Breast epithelium (tissue), 4 donors: Measurements from ENCODE around the gene NKX3-2. TPM values are rescaled to one million over a fixed set of nuclear protein-coding genes. Genes with fewer than 3 reads are reported as not detected.

ENCODE experiments used
- DNase-seq, 2 donors: peaks; one replicate each; pipeline ENCODE4 v3.0.0-alpha.2; 2019; ENCODE audit warnings: low spot score in 2 of 2
- H3K27ac ChIP-seq, 2 donors: fragments of 200-600 bp; sonication (generic) in 1 of 2; one replicate each; pipeline ENCODE4 v1.5.1; 2016 to 2019; ENCODE audit warnings: mild to moderate bottlenecking in 1 of 2
- H3K27me3 ChIP-seq, 2 donors: fragments of 200-600 bp; sonication (generic) in 1 of 2; one replicate each; pipeline versions ENCODE4 v1.5.1 to v1.6.0; 2017 to 2019; ENCODE audit warnings: control low read depth in 1 of 2, mild to moderate bottlenecking in 1 of 2
- H3K36me3 ChIP-seq: fragments of 200-600 bp; one replicate; pipeline ENCODE4 v1.5.1; 2019
- H3K4me1 ChIP-seq, 2 donors: fragments of 200-600 bp; sonication (generic); one replicate each; pipeline ENCODE4 v1.5.1; 2016 to 2019; ENCODE audit warnings: control low read depth in 1 of 2
- H3K4me3 ChIP-seq, 3 donors: fragments of 200-600 bp; sonication (generic); 1 replicate in 2 of 3; 2 replicates in 1 of 3; pipeline ENCODE4 v1.5.1; 2016 to 2019; ENCODE audit warnings: mild to moderate bottlenecking in 3 of 3, moderate library complexity in 2 of 3
- H3K9me3 ChIP-seq, 2 donors: fragments of 200-600 bp; sonication (generic) in 1 of 2; one replicate each; pipeline ENCODE4 v1.5.1; 2016 to 2019; ENCODE audit warnings: control low read depth in 1 of 2
- POLR2A ChIP-seq: fragments of 450-650 bp; IDR thresholded peaks from one replicate; pipeline ENCODE4 v1.6.1; 2016; ENCODE audit warnings: antibody characterized with exemption, mild to moderate bottlenecking, moderate library complexity
- POLR2AphosphoS5 ChIP-seq, 3 donors: sonication (generic); formaldehyde crosslinking; IDR thresholded peaks; one replicate each; pipeline ENCODE4 v1.6.1; 2017; ENCODE audit warnings: antibody characterized with exemption in 3 of 3
- intact Hi-C: fragments of 100-400 bp; cut with DNase I; formaldehyde crosslinking; loops from one replicate; pipeline ENCODE4 v1.15.1; 2023; ENCODE audit warnings: low total_unique reads
- total RNA-seq, 3 donors: library from RNA; depleted of rRNA; stranded (reverse); fragments of >200 nt; gene quantifications; one replicate each; pipeline ENCODE4 v1.1.0, GENCODE V29; 2016
- TF ChIP-seq, protein P1 (sequence below), 3 donors: fragments of 450-650 bp; IDR thresholded peaks; one replicate each; pipeline ENCODE4 v1.5.1; 2016 to 2017; ENCODE audit warnings: antibody characterized with exemption in 3 of 3, mild to moderate bottlenecking in 3 of 3, moderate library complexity in 3 of 3

NKX3-2 gene
- total RNA-seq, 3 donors from 2014 or later, result under 0.01 TPM; not detected in 2

DNA sequence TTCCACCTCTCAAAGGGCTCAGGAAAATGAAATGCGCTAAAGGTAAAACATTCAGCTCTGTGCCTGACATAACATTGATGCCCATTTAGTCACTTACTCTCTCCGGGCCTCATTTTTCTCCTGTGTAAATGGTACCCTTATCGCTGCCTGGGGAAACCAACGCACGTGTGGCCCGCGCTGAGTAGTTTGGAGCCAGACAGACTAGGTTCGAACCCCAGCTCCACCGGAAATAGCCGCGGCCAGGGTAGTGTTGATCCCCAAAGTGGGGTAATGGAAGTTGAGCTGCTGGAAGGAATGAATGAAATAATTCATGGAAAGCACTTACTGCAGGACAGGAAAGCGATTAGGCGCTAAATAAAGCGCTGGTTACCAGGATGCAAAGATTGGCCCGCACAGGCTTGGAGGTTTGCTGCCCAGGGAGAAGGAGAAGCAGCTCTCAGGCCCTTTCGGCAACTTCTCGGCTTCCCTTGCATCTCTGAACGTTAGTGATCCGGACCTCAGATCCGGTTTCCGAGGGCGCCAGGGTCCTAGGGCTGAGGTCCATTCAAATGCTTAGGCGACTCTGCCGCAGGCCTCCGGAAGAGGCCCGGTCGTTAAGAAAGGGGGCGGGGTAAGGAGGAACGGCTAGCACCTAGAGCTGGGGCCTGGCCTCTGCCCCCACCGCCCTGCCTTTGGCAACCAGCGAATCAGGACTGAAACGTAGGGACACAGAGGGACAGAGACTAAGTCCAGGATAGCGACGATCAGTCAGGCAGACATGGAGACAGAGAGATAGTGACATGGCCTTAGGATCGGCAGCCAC is 13.3 kb downstream of the NKX3-2 start:
- Histone ChIP-seq H3K9me3 (no peaks in the 10 kb centered on the region), H3K27ac (no peak overlapping the region), H3K27me3 (peaks cover 2 to 100% of the 10 kb centered on the region in 2 donors), H3K36me3 (no peaks in the 10 kb centered on the region), H3K4me3 (no peak overlapping the region), H3K4me1 (no peaks in the 10 kb centered on the region)
- TF ChIP-seq POLR2AphosphoS5 (IDR thresholded peaks at IDR 0.05) (no peak), POLR2A (no peak)
- TF ChIP-seq, protein P1, sequence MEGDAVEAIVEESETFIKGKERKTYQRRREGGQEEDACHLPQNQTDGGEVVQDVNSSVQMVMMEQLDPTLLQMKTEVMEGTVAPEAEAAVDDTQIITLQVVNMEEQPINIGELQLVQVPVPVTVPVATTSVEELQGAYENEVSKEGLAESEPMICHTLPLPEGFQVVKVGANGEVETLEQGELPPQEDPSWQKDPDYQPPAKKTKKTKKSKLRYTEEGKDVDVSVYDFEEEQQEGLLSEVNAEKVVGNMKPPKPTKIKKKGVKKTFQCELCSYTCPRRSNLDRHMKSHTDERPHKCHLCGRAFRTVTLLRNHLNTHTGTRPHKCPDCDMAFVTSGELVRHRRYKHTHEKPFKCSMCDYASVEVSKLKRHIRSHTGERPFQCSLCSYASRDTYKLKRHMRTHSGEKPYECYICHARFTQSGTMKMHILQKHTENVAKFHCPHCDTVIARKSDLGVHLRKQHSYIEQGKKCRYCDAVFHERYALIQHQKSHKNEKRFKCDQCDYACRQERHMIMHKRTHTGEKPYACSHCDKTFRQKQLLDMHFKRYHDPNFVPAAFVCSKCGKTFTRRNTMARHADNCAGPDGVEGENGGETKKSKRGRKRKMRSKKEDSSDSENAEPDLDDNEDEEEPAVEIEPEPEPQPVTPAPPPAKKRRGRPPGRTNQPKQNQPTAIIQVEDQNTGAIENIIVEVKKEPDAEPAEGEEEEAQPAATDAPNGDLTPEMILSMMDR (IDR thresholded peaks at IDR 0.05), result no peak
- DNase-seq, result no peak
- intact Hi-C loops, result no loop called here

DNA sequence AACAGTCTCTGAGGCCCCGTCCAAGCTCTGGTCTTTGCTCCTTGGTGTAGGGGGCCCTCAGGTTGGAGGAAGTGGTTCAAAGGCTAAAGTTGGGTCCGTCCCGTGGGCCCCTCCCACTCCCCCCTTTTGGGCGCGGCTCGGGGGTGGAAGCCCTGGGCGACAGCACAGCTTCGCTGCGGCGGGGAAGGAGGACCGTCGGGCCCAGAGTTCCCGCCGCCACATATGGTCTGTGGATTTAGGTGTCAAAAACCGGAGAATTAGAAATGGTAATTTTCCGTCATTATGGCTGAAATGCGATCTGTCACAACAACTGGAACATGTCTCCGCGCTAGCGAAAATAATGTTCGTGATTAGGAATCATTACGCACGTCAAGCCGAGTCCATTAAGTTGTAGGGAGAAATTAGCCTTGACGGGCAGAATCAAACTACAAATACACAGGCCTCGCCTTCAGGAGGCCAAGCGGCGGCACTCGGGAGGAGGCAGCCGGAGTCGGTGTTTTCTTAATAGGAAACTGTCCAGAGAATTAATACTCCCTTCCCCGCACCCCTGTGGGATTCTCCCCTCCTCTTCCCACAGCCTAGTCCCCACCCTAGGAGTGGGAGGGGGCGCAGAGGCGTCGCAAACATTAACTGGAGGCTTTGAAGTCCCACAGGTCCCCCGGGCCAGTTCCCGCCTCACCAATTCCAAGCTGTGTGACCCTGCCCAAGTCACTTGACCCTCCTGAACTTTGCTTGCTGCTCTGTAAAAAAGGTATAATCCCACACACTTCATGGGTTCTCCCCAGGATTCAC is 15.0 kb downstream of the NKX3-2 start:
- intact Hi-C loops, result no loop called here
- no peak for TF ChIP-seq POLR2A
- TF ChIP-seq POLR2AphosphoS5 (IDR thresholded peaks at IDR 0.05), result no peak
- TF ChIP-seq, protein P1 (IDR thresholded peaks at IDR 0.05), result no peak
- peaks cover 7 to 10% of the 10 kb centered on the region in 2 donors for H3K9me3 ChIP-seq
- no peaks in the 10 kb centered on the region for H3K4me1 ChIP-seq
- no peak for DNase-seq
- H3K36me3 ChIP-seq, result no peaks in the 10 kb centered on the region
- H3K27ac ChIP-seq, result no peak overlapping the region
- H3K27me3 ChIP-seq, result peaks cover 2 to 100% of the 10 kb centered on the region in 2 donors
- no peak overlapping the region for H3K4me3 ChIP-seq

DNA sequence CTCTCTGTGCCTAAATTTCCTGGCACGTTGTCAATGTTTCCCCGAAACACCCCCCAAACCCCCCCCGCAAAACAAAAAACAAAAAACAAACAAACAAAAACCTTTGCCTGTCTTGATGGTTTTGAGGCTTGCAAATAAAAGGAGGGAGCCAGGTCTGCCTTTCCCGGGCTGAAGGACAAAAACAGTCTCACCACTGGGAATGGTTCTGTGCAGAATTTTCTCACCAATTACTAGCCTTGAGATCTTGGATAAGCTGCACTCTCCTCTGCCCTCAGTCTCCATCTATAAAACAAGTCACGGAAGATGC is 15.5 kb downstream of the NKX3-2 start:
- H3K4me3 ChIP-seq, result no peak overlapping the region
- TF ChIP-seq, protein P1 (IDR thresholded peaks at IDR 0.05), result no peak
- TF ChIP-seq POLR2AphosphoS5 (IDR thresholded peaks at IDR 0.05) (no peak), POLR2A (no peak)
- no peak overlapping the region for H3K27ac ChIP-seq
- H3K36me3 ChIP-seq, result no peaks in the 10 kb centered on the region
- H3K4me1 ChIP-seq, result no peaks in the 10 kb centered on the region
- intact Hi-C loops, result no loop called here
- DNase-seq, result no peak
- H3K27me3 ChIP-seq, result peaks cover 3 to 100% of the 10 kb centered on the region in 2 donors
- H3K9me3 ChIP-seq, result peaks cover 12 to 16% of the 10 kb centered on the region in 2 donors

DNA sequence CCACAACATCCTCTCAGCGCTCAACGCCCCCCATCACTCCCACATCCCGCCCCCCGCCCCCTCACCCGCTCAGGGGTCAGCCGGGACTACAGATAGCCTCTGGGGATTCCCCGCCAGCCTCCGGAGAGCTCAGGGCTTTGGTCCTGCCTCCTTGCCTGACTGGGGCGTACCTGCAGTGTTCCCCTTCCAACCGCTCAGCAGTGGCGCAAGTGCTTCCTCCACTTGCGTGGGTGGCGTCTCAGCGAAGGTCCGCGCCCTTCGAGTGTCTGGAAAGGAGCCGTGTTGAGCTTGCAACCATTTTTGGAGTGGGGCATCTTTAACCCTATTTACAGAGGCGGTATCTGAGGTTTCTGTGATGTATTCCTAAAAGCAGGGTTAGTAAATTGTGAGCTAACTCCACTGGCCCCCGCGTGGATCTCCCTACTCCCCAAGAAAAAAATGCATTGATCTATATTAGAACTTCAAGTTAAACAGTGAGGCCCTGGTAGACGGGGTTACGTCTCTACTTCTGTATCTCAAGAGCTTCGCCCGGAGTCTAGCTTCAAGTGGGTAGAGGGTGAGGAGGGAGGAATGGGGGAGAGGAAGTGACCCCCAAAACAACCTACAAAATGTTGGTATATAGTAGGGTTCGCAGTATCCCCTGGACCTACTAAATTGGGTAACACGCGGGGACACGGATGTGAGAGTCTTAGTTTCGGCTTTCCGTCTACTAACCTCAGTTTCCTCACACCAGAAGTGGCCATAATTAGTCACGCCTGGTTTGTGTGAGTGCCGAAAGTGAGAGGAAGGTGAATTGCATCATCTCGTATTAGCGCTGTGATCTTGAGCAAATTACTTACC is 16.1 kb downstream of the NKX3-2 start:
- Histone ChIP-seq H3K4me1 (no peaks in the 10 kb centered on the region), H3K27me3 (peaks cover 5 to 100% of the 10 kb centered on the region in 2 donors), H3K36me3 (no peaks in the 10 kb centered on the region), H3K27ac (no peak overlapping the region), H3K4me3 (peak overlapping the region in 1 of 3 donors; percentile 22), H3K9me3 (peaks cover 15 to 18% of the 10 kb centered on the region in 2 donors)
- no peak for DNase-seq
- TF ChIP-seq, protein P1 (IDR thresholded peaks at IDR 0.05), result no peak
- TF ChIP-seq POLR2A, result no peak
- no peak for TF ChIP-seq POLR2AphosphoS5 (IDR thresholded peaks at IDR 0.05)
- intact Hi-C loops, result no loop called here
